ENCODE results near the gene OPHN1.

The OPHN1 gene

GRCh38 chrX:68376373-68376772 is 56.9 kb downstream of the OPHN1 start:
- TF ChIP-seq TAF1 (IDR thresholded peaks at IDR 0.05; ENCODE audit: borderline replicate concordance, insufficient read depth, low read length) (no peak), FOXP2 (optimal IDR thresholded peaks at IDR 0.05; ENCODE audit: borderline replicate concordance, extremely low read depth, extremely low read length, insufficient read depth) (no peak), SIN3A (IDR thresholded peaks at IDR 0.05; ENCODE audit: borderline replicate concordance, insufficient read depth, low read length) (no peak), REST (IDR thresholded peaks at IDR 0.05; ENCODE audit: insufficient read depth in 1 of 2, low read depth in 2 of 2, low read length in 2 of 2) (no peak), POLR2AphosphoS5 (IDR thresholded peaks at IDR 0.05; ENCODE audit: low read depth, low read length) (no peak)

DNA sequence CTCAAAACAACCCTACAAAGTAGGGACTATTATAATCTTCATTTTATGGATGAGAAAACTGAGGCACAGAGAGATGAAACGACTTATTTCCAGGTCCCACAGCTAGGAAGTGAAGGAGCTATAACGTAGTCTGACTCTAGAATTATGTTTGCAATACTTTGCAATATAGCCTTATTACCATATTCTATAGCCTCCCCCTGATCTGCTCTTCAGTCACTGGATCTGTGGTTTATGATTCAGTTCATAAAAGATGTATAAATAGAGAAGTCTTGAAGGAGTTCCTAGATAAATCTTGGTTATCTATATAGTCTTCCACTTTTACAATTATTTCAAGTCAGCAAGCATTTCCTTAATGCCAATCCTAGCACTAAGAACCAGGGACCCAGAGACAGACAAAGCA is 57.5 kb downstream of the OPHN1 start:
- TF ChIP-seq REST (IDR thresholded peaks at IDR 0.05; ENCODE audit: insufficient read depth in 1 of 2, low read depth in 2 of 2, low read length in 2 of 2) = no peak
- TF ChIP-seq FOXP2 (optimal IDR thresholded peaks at IDR 0.05; ENCODE audit: borderline replicate concordance, extremely low read depth, extremely low read length, insufficient read depth) = no peak
- no peak for TF ChIP-seq POLR2AphosphoS5 (IDR thresholded peaks at IDR 0.05; ENCODE audit: low read depth, low read length)
- no peak for TF ChIP-seq SIN3A (IDR thresholded peaks at IDR 0.05; ENCODE audit: borderline replicate concordance, insufficient read depth, low read length)
- TF ChIP-seq TAF1 (IDR thresholded peaks at IDR 0.05; ENCODE audit: borderline replicate concordance, insufficient read depth, low read length) = no peak

GRCh38 chrX:68372665-68373064 is 60.6 kb downstream of the OPHN1 start:
- TF ChIP-seq REST (IDR thresholded peaks at IDR 0.05; ENCODE audit: insufficient read depth in 1 of 2, low read depth in 2 of 2, low read length in 2 of 2) (no peak), FOXP2 (optimal IDR thresholded peaks at IDR 0.05; ENCODE audit: borderline replicate concordance, extremely low read depth, extremely low read length, insufficient read depth) (no peak), SIN3A (IDR thresholded peaks at IDR 0.05; ENCODE audit: borderline replicate concordance, insufficient read depth, low read length) (no peak)

- TF ChIP-seq REST (IDR thresholded peaks at IDR 0.05; ENCODE audit: insufficient read depth in 1 of 2, low read depth in 2 of 2, low read length in 2 of 2) (no peak), TAF1 (IDR thresholded peaks at IDR 0.05; ENCODE audit: borderline replicate concordance, insufficient read depth, low read length) (no peak), SIN3A (IDR thresholded peaks at IDR 0.05; ENCODE audit: borderline replicate concordance, insufficient read depth, low read length) (no peak), POLR2AphosphoS5 (IDR thresholded peaks at IDR 0.05; ENCODE audit: low read depth, low read length) (no peak), FOXP2 (optimal IDR thresholded peaks at IDR 0.05; ENCODE audit: borderline replicate concordance, extremely low read depth, extremely low read length, insufficient read depth) (no peak)
Measured at GRCh38 chrX:68369559-68369958, 63.7 kb downstream of the OPHN1 start.

DNA sequence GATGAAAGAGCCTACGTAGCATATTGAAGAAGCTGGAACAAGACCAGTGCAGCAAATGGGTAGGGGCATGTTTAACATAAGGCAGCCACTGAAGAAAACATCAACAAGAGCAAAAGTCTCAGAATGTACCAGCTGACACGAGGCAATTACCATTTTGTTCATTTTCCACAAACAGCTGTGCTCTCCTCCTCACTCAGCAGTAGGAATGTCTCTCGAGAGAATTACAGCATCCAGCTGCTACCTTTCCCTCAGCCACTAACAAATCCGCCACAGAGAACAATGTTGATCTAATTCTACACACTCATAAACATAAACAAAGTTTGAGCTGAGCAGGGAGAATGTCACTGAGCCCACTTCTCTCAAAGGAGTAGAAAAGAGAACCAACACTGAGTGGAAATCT is 68.0 kb downstream of the OPHN1 start:
- TF ChIP-seq TAF1 (IDR thresholded peaks at IDR 0.05; ENCODE audit: borderline replicate concordance, insufficient read depth, low read length) = no peak
- TF ChIP-seq FOXP2 (optimal IDR thresholded peaks at IDR 0.05; ENCODE audit: borderline replicate concordance, extremely low read depth, extremely low read length, insufficient read depth) = no peak
- no peak for TF ChIP-seq SIN3A (IDR thresholded peaks at IDR 0.05; ENCODE audit: borderline replicate concordance, insufficient read depth, low read length)
- no peak for TF ChIP-seq REST (IDR thresholded peaks at IDR 0.05; ENCODE audit: insufficient read depth in 1 of 2, low read depth in 2 of 2, low read length in 2 of 2)
- TF ChIP-seq POLR2AphosphoS5 (IDR thresholded peaks at IDR 0.05; ENCODE audit: low read depth, low read length) = no peak
